ENCODE data around the gene CACNA2D4.

CACNA2D4 gene

DNA sequence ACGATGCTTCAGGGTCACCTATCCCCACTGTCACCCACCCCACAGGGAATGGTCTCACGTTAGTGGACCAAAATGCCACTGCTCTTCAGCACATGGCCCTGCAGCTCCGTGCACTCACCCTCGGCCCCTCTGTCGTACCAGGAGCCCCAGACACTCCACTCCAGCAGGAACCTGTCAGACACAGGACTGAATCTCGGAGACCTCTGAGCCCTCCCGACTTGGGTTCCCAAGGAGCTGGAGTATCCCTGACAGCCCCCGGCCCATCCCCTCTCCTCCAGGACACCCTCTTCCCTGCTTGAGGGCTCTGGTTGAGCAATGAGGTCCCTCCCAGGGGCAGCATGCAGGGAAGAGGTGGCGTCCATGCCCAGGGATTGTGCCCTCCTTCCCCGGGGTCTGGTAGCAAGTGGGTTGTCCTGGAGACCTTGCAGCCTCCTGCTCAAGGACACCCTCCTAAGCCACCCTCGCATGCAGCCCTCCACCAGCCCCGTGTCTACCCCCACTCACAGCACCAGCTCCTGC lies 118.5 kb downstream of the CACNA2D4 start:
- no peak for DNase-seq (ENCODE audit: low read depth)

GRCh38 chr12:1799051-1799881 lies 119.2 kb downstream of the CACNA2D4 start:
- no peak for DNase-seq (ENCODE audit: low read depth)

- DNase-seq (ENCODE audit: low read depth), result no peak
These were observed 119.8 kb downstream of the CACNA2D4 start for GRCh38 chr12:1798641-1799020.

DNA sequence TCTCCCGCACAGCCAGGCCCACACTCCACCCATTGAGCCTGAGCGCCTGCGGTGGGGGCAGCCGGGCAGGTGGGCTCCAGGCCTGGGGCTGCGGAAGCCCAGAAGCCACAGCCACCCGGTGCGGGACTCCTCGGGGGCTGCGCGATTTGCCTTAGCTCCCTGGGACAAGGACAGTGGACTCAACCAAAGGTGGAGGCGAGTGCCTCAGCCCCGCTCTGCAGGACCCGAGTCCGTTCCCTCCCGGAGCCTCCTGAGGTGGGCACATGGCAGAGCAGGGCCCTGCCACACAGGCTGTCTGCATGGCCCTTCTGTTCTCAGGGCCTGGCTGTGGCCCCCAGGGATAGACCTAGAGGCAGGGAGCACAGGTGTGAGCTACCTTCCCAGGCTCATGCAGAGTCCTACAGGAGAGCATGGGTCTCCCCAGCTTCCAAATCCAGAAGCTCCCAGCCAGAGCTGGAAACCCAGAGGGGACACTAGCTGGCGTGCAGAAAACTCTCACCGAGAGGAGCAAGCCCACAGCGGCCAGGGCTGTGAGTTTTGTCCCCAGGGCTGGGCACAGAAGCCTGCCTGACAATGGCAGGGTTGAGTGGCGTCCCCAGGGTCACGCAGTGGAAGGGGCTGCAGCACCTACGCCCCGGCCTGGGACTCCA lies 120.3 kb downstream of the CACNA2D4 start:
- DNase-seq (ENCODE audit: low read depth), result no peak

DNA sequence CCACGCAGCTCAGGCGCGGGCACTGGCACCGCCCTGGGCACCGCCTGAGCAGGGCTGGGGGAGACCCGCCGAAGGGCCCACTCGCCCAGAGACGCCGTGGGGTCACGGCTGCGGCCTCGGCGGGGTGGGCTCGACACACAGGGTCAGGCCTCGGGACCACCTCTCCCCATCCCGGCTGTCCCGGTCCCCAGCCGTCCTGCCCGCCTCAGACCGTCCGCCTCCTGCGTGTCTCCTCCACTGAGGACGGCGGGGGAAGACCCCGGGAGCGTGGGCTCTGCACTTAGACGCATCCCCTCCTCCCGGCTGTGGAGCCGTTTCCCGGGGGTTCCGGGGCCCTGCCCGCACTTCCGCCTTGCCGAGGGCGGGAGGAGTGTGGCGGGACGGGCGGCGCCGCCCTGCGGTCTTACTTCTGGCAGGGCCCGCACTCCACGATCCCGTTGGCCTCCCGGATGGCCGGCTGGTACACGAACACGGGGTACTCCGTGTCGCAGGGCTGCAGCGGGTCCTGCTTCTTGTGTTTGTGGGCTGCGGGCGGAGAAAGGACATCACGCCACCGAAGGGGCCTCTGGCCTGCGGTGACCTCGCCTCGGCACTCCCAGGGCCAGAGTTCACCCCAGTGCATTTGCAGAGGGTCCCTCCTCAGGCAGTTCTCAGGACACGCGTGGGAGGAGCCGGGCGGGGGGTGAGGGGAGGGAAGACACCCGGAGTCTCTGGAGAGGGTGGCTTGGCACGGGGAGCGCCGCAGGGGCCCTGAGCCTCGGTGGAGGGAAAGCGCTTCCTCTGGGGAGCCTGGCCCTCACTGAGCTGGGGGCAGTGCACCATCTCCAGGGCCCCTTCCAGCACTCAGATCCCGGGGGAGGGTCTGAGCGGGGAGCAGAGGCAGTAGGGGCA lies 121.2 kb downstream of the CACNA2D4 start:
- DNase-seq (ENCODE audit: low read depth), result no peak

- no peak for DNase-seq (ENCODE audit: low read depth)
These were observed 121.9 kb downstream of the CACNA2D4 start for GRCh38 chr12:1796515-1797010.

GRCh38 chr12:1795785-1796514 lies 122.5 kb downstream of the CACNA2D4 start:
- no peak for DNase-seq (ENCODE audit: low read depth)

GRCh38 chr12:1795221-1795784 lies 123.1 kb downstream of the CACNA2D4 start:
- DNase-seq (ENCODE audit: low read depth), result no peak

DNA sequence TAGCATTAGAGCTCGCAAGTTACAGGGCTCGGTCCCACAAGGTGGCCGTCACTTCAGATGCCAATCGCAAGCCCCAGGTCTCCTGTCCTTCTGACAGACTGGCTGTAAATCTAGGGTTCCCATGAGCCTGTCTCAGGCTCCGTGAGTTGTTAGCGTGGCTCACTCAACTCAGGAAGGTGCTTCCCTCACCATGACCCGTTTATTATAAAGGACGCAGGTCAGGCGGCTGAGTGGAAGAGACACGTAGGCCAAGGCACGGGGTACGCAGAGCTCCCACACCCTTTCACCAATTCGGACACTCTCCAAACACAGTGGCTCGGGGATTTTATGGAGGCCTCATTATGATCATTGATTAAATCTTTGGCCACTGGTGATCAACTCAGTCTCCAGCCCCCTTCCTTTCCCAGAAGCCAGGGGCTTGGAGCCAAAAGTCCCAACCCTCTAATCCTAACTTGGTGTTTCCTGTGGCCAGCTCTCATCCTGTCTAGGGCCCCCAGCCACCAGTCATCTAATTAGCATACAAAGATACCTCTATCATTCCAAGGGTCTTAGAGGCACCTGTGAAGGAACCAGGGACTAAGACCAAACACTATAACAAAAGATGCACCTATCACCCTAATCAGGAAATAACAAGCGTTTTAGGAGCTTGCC lies 123.9 kb downstream of the CACNA2D4 start:
- DNase-seq (ENCODE audit: low read depth), result no peak

- DNase-seq (ENCODE audit: low read depth), result no peak
These were observed 124.8 kb downstream of the CACNA2D4 start for GRCh38 chr12:1793426-1794210.

DNA sequence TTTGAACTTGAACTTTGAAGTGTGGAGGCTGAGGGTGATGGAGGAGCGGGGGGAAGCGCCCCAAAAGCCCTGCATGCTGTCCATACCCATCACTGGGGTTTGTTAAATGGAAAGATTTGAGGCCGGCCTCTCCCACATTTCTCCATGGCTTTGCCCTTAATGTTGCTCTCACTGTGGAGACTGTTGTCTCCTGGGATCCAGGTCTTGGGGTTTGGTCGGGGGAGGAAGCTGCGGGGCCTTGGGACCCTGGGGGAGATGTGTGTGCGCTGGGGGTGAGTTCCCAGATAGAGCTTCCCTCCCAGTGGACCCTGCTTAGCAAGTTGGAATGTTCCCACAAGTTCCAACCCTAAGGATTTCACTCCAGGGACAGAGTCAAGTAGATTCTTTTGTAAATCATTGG lies 126.0 kb downstream of the CACNA2D4 start:
- no peak for DNase-seq (ENCODE audit: low read depth)

GRCh38 chr12:1791104-1791841 lies 127.2 kb downstream of the CACNA2D4 start:
- no peak for DNase-seq (ENCODE audit: low read depth)

DNA sequence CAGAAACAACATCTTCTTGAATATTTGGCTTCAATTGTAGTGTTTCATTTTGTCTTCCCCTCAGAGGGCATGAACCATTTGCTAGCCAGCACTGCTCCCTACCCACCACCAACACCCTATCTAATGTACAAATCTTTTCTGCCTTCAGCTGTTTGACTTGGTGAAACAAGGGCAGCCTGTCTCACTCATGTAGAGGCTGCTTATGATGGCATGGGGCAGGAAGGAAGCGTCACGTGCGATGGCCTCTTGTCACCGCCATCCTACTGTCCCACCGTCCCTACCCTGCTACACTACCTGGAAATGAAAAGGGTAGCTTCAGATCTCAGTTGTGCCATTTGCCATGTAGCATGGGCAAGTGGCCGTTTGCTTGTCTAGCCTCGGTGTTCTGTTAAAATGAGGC lies 128.0 kb downstream of the CACNA2D4 start:
- DNase-seq (ENCODE audit: low read depth), result no peak

- no peak for DNase-seq (ENCODE audit: low read depth)
These were observed 130.7 kb downstream of the CACNA2D4 start for GRCh38 chr12:1787714-1788113.

DNA sequence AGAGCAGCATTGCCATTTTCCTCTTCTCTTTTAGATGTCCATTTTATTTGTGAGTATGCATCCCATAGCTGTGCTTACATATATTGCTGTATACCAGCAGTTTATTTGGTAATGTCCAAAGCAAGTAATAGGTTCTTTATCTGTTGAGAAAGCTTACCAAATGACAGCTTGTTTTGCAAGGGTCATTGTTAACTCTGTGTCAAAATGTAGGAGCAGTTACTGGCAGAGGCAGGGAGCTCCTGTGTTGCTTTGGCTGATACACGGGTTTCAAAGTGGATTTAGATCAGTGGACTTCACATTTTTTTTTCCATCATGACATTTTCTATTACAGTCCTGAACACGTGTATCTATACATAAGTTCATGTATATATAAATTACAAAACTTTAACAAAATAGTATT lies 136.2 kb downstream of the CACNA2D4 start:
- no peak for DNase-seq (ENCODE audit: low read depth)

- no peak for DNase-seq (ENCODE audit: low read depth)
These were observed 136.7 kb downstream of the CACNA2D4 start for GRCh38 chr12:1781772-1782171.

- no peak for DNase-seq (ENCODE audit: low read depth)
These were observed 138.7 kb downstream of the CACNA2D4 start for GRCh38 chr12:1779783-1780182.

DNA sequence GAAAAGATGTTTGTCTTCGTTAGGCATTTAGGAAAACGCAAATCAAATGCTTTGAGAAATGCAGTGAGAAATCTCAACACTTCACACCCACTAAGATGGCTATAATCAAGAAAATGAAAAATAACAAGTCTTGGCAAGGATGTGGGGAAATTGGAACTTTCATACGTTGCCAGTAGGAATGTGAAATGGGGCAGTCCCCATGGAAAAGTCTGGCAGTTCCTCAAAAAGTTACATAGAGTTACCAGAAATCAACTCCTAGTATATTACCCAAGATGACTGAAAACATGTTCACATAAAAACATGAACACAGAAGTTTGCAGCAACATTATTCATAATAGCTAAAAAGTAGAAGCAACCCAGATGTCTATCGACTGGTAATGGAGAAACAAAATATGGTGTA lies 139.5 kb downstream of the CACNA2D4 start:
- no peak for DNase-seq (ENCODE audit: low read depth)

DNA sequence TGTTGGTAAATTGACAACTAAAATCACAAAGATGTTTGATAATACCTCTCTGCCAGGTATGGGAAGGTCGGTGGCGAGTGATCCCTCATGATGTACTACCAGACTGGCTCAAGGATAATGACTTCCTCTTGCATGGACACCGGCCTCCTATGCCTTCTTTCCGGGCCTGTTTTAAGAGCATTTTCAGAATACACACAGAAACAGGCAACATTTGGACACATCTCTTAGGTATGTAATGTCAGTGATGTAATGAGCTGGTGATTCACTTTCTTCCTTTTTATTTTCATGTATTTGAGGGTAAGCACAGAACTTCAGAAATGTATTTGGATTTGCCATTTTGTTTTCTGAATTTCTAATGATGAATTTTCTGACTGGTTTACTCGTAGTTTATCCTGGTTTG lies 140.7 kb downstream of the CACNA2D4 start:
- DNase-seq (ENCODE audit: low read depth), result peak; percentile 58
